Activated CD4-positive, alpha-beta T cell treated with anti-CD3 and anti-CD28 coated beads, Interleukin-2, amount 50 U/mL, for 1 hour (primary cell): Measurements from ENCODE around the gene BCL7B.

Experiments
- DNase-seq: peaks from one replicate; pipeline ENCODE4 v3.0.0-alpha.2; 2020

BCL7B gene

GRCh38 chr7:73487486-73487885 is 70.0 kb downstream of the BCL7B start:
- no peak for DNase-seq
